Daoy (cell line): ENCODE results near the gene DEFB119. TPM values are rescaled to one million over a fixed set of nuclear protein-coding genes. Genes with fewer than 3 reads are reported as not detected.
"Not testable (repeated sequence)": the region's sequence is repeated elsewhere in the genome, so short reads cannot be mapped to it uniquely, and the experiment has no call there.

Source experiments
- DNase-seq: peaks from one replicate; pipeline ENCODE4 v3.0.0-alpha.2; 2015; ENCODE audit warnings: low read depth
- total RNA-seq: library from RNA; depleted of rRNA; stranded (reverse); fragments of >200 nt; shearing (Covaris generic); gene quantifications from 2 replicates; pipeline ENCODE4 v1.2.3, GENCODE V29; 2014; rRNA removed

The DEFB119 gene, protein sequence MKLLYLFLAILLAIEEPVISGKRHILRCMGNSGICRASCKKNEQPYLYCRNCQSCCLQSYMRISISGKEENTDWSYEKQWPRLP
- not detected in 2 replicates for total RNA-seq

DNA sequence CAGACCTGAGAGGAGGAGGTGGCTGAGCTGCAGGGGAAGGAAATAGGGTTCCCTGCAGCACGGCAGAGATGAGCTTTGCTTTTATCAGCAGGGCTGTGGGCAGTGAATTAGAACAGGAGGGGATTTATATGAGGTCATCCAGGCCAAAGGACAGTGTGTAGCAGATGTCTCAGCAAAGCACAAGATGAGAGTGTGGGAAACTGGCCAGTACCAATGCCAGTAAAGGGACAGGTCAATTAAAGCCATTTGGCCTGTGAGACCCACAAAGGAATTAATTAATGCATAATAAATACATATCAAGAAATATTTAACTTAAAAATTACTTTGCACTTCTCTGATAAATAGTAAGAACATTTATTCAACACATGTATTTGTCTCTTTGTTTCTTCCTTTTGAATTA lies at the start of gene DEFB119:
DEFB119 (minus strand) TSS at position 101 of the 400 bp plus-strand sequence. CDS start 107 bp downstream, outside the sequence.
- DNase-seq = no peak

DNA sequence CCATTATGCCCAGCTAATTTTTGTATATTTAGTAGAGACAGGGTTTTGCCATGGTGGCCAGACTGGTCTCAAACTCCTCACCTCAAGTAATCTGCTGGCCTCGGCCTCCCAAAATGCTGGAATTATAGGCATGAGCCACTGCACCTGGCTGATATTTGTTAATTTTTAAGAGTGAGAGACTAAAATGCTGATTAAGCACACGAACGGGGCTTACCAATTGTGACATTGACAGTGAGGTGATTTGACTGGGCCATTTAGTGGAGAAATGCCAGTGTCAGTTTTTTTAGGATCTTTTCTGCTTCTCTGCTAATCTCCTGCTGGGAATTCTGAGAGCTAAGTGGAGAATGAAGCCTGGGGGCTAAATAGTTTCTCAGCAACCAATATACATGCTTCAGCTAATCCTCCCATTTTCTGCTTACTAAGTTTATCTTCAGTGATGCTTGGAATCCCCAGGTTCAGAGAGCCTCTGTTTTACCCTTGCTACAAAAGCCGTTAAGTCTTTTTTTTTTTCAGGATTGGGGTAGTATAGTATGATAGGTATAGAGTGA lies 40.3 kb upstream of the DEFB119 start:
- no peak for DNase-seq

DNA sequence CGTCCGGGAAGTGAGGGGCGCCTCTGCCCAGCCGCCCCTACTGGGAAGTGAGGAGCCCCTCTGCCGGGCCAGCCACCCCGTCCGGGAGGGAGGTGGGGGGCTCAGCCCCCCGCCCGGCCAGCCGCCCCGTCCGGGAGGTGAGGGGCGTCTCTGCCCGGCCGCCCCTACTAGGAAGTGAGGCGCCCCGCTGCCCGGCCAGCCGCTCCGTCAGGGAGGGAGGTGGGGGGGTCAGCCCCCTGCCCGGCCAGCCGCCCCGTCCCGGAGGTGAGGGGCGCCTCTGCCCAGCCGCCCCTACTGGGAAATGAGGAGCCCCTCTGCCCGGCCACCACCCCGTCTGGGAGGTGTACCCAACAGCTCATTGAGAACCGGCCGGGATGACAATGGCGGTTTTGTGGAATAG lies 37.2 kb upstream of the DEFB119 start:
- not testable (repeated sequence) for DNase-seq

DNA sequence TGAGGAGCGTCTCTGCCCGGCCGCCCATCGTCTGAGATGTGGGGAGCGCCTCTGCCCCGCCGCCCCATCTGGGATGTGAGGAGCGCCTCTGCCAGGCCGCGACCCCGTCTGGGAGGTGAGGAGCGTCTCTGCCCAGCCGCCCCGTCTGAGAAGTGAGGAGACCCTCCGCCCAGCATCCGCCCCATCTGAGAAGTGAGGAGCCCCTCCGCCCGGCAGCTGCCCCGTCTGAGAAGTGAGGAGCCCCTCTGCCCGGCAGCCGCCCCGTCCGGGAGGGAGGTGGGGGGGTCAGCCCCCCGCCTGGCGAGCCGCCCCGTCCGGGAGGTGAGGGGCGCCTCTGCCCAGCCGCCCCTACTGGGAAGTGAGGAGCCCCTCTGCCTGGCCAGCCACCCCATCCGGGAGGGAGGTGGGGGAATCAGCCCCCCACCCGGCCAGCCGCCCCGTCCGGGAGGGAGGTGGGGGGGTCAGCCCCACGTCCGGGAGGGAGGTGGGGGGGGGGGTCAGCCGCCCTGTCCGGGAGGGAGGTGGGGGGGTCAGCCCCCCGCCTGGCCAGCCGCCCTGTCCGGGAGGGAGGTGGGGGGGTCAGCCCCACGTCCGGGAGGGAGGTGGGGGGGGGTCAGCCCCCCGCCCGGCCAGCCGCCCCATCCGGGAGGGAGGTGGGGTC lies 36.6 kb upstream of the DEFB119 start:
- DNase-seq = not testable (repeated sequence)

DNA sequence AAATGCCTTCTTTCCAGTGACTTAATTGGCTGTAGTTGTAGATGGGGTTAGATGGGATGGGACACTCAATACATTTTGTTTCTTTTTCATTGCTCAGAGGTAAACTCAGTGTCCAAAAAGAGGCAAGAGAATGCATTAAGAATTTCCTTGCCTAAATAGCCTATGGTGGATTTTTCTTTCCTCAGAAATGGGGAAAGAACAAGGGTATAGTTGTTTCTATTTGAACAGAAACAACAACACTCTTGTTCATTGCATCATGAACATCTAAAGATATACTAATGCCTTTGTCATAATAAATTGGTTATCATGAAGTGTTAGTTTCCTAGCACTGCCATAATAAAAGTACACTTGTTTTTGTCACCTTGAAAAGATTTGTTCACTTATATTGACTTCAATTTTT lies 35.4 kb upstream of the DEFB119 start:
- no peak for DNase-seq

DNA sequence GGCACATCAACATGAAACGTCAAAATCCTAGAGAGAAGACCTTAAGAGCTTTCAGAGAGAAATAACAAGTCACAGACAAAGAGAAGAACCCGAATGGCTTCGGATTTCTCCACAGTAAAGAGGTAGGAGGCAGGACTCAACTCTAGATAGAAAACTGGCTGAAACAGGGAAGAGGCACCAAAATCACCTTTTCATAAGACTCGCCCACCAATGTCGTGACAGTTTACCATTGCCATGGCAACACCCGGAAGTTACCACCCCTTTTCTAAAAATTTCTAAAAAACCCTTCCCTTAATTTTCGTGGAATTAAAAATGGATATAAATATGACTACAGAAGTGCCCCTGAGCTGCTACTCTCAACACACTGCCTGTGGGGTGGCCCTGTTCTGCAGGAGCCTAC lies 27.9 kb upstream of the DEFB119 start:
- DNase-seq = no peak

DNA sequence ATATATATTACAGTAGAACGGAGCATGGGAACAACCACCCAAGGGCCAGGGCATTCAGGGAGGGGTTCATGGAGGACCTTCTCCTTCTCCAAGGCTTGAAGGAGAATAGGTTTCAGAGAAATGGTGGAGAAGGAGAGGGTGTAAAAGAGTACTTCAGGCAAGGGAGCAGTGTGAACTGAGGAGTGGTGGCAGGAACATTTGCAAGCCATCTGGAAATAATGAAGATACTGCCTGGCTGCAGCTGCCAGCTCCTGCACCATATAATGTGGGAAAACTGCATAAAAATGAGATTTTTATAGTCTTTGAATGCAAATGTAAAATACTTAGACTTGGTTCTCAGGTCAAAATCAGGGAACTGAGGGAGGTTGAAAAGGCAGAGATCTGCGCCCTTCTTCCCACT lies 25.3 kb upstream of the DEFB119 start:
- no peak for DNase-seq

DNA sequence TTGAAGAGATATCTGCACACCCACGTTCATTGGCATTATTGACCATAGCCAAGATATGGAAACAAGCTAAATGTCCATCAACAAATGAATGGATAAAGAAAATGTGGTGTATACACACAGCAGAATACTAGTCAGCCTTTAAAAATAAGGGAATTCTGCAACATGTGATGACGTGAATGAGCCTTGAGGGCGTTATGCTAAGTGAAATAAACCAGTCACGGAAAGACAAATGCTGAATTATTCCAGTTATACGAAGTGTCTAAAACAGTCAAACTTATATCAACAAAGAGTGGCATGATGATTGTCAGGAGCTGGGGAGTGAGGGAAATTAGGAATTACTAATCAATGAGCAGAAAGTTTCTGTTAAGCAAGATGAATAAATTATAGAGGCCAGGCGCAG lies 24.0 kb upstream of the DEFB119 start:
- DNase-seq = no peak

DNA sequence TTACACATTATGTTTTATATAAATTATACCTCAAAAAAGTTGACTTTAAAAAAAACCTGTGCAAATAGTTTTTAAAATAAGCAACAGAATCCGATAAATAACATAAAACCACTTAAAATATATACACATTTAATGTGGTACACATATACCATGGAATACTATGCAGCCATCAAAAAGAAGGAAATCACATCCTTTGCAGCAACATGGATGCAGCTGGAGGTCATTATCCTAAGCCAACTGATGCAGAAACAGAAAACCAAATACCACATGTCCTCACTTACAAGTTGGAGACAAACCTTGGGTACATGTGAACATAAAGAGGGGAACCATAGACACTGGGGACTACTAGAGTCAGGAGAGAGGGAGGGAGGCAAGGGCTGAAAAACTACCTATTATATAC lies 19.6 kb upstream of the DEFB119 start:
- no peak for DNase-seq

DNA sequence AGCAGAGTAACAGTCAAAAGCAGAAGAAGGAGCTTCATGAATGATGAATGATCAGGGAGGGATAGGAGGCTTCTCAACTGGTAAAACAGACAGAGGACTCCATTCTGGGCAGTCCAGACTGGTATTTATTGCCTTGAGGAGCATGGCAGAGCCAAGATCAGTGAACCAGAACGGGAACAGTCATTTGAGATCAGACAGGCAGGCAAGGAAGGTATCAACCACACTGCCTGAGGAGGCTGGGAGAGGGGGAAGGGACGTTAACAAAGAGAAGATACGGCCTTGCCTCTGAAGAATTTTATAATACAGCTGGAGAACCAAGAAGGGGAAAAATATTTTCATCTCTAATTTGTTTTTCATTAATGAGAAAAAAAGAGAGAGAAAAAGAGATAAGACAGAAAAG lies 15.7 kb upstream of the DEFB119 start, which contains the start of gene DEFB121:
DEFB121 (minus strand) TSS at position 101 of the 400 bp plus-strand sequence; CDS start at position 38, 63 bp downstream.
- DNase-seq = no peak

DNA sequence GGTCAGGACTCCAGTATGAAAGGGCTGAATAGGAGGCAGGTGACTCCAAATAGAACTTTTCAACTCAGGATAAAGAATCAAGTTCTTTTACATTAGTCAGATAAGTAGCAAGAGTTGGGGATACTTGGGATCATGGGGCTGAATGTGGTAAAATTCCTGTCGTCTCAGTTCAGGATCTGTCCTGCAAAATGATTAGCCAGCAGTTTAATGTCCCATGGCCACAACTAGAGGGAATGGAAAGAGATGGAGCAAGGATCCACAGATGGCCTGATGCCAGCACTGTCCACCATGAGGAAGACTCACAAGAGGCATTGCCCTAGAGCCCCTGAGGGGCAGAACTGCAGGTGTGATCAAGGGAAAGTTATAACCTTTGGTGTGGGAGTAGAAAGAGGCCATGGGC lies 13.5 kb upstream of the DEFB119 start:
- DNase-seq = no peak

DNA sequence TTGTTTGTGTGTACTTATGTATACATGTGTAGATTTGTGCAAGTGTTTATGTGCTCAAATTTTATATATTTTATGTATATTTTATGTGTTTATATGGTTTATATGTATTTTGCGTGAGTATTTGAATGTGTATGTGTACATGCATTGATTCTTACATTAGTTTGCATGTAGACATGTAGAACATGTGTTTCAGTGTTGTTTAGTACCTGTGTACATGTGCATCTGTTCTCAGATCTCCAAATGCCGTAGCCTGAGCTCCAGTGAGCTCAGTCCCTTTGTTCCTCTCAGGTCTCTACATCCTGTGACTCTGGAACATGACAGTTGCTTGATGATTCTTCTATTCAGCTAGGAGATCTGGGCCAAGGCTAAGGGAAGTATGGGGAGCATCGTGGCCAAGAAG lies 4.5 kb upstream of the DEFB119 start:
- no peak for DNase-seq

DNA sequence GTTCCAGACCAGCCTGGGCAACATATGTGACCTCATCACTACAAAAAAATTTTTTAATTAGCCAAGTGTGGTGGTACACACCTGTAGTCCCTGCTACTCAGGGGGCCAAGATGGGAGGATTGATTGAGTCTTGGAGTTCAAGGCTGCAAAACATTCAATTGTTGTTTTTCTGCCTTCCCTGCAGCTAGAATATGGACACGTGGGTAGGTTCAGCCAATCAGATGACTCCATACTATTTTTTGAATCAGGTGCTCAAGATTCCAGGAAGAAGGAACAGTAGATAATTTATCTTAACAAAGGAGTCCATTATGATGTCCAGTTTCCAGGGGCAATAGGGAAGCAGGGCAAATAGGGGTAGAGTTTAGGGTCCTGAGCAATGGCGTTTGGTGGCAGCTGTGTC lies 2.4 kb upstream of the DEFB119 start:
- DNase-seq = no peak

DNA sequence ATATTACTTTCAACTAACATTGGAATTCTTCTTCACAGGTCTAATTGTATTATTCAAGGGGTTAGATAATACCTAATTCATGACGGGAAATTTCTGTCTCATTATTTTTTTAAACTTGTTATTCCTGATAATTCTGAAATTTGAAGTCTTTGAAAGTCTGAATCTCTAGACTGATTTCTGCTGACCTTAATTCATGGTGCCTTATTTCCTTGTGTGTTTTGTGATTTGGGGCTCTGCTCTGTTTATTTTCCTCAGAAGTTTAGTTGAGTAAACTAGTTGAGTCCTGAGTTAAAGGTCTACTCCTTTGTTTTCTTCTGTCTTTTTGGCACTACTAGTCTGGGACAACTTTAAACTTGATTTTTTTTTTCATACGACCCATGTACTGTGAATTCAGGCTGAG lies 16.0 kb downstream of the DEFB119 start:
- no peak for DNase-seq

DNA sequence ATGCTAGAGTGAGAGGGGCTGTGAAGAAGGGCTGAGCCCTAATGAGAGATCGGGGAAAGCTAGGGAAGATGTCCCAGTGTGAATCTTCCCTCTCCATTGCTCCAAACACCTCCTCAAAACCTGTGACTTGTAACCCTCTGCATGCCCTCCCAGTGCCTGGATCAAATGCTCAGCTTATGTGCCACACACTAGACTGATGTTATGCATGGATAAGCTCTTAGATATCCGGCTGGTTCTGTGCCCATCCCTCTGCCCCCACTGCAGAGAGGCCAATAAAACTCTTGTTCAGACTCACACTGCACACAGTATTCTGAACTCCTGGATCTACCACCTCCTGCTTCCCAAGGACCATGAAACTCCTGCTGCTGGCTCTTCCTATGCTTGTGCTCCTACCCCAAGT lies 22.1 kb downstream of the DEFB119 start, which contains the start of gene DEFB118:
DEFB118 (plus strand) TSS at position 301 of the 400 bp plus-strand sequence; CDS start at position 351, 50 bp downstream.
- DNase-seq = no peak

DNA sequence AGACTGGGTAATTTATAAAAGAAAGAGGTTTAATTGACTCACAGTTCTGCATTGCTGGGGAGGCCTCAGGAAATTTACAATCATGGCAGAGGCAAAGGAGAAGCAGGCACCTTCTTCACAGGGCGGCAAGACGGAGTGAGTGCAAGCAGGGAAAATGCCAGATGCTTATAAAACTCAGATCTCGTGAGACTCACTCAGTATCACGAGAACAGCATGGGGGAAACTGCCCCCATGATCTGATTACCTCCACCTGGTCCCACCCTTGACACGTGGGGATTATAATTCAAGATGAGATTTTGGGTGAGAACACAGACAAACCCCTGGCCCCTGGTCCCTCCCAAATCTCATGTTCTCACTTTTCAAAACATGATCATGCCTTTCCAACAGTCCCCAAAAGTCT lies 26.1 kb downstream of the DEFB119 start:
- not testable (repeated sequence) for DNase-seq

DNA sequence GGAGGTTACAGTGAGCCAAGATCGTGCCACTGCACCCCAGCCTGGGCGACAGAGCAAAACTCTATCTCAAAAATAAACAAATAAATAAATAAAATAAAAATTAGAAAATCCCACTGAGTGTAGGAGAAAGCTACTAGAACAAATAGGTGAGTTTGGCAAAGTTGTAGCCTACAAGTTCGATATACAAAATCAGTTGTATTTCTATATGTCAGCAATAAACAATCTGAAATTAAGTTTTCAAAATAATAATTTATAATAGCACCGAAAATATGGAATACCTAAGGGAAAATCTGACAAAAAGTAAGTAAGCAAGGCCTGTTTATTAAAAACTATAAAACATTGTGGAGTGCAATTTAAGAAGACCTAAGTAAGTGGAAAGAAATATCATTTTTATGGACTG lies 27.1 kb downstream of the DEFB119 start:
- DNase-seq = no peak

DNA sequence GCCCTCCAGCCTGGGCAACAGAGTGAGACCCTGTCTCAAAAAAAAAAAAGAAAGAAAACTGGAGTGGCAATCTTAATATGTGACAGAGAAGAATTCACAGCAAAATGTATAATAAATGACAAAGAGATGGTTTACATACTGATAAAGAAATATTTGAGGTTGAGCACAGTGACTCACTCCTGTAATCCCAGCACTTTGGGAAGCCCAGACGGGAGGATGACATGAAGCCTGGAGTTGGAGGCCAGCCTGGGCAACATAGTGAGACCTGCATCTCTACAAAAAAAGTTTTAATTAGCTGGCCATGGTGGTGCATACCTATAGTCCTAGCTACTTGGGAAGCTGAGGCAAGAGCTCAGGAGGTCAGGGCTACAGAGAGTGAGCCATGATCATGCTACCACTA lies 34.4 kb downstream of the DEFB119 start:
- peak; percentile 77 for DNase-seq

DNA sequence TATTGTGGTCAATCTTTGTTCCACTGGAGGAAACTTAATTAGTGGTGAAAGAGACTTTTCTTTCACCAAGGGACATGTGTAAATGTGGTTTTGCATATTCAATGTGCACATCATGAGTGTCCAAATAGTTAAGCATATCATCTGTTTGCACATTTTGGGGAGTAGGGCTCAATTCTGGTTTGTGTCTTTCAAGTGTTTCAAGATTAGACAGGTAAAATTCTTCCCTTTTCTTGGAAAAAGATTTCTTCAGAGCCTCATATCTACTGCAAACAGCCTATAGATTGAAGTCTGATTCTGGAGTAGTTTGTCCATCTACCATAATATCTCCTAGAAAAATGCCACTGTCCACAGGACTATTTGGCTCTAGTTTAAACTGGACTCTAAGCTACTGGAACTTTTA lies 48.9 kb downstream of the DEFB119 start:
- no peak for DNase-seq

DNA sequence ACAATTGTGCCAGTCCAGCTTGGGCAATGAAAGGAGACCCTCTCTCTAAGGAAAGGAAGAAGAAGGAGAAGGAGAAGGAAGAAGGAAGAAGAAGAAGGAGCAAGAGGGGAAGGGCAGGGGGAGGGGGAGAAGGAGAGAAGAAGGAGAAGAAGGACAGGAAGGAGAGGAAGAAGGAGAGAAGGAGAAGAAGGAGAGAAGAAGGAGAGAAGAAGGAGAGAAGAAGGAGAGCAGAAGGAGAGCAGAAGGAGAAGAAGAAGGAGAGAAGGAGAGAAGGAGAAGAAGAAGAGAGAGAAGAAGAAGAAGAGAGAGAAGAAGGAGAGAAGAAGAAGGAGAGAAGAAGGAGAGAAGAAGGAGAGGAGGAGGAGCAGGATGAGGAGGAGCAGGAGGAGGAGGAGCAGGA lies 59.5 kb downstream of the DEFB119 start:
- DNase-seq = no peak
